ENCODE results near the gene PCGF2. TPM values are rescaled to one million over a fixed set of nuclear protein-coding genes. Genes with fewer than 3 reads are reported as not detected.

The PCGF2 gene
- total and polyA plus RNA-seq, 2 of the 8 experiments (the other 6 are each of a cell fraction or from before 2014, with no cell fraction given): 42.1 to 93.3 TPM

DNA sequence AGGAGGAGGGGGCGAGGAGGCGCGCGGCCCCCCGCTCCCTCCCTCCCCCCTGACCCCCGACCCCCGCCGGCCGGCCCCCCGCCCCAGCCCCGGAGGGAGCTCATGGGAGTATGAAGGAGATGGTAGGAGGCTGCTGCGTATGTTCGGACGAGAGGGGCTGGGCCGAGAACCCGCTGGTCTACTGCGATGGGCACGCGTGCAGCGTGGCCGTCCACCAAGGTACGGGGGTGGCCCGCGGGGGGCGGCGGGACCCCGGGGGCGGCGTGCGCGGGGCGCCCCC is 42.7 kb downstream of the PCGF2 start (continued):
- no peak for TF ChIP-seq CHD7 (IDR thresholded peaks at IDR 0.05; ENCODE audit: insufficient replicate concordance, low read length)
